GM18502 (cell line): ENCODE data around the gene DCHS2.
A peak's percentile ranks its signal among the peaks of the same experiment; 100 is the strongest.

Experiments used
- ATAC-seq: cut with Tn5 transposase; IDR thresholded peaks from one replicate; pipeline ENCODE4 v1.9.1; 2021; ENCODE audit warnings: mild to moderate bottlenecking; ENCODE audit not compliant: unreplicated experiment, poor library complexity

Gene DCHS2, protein sequence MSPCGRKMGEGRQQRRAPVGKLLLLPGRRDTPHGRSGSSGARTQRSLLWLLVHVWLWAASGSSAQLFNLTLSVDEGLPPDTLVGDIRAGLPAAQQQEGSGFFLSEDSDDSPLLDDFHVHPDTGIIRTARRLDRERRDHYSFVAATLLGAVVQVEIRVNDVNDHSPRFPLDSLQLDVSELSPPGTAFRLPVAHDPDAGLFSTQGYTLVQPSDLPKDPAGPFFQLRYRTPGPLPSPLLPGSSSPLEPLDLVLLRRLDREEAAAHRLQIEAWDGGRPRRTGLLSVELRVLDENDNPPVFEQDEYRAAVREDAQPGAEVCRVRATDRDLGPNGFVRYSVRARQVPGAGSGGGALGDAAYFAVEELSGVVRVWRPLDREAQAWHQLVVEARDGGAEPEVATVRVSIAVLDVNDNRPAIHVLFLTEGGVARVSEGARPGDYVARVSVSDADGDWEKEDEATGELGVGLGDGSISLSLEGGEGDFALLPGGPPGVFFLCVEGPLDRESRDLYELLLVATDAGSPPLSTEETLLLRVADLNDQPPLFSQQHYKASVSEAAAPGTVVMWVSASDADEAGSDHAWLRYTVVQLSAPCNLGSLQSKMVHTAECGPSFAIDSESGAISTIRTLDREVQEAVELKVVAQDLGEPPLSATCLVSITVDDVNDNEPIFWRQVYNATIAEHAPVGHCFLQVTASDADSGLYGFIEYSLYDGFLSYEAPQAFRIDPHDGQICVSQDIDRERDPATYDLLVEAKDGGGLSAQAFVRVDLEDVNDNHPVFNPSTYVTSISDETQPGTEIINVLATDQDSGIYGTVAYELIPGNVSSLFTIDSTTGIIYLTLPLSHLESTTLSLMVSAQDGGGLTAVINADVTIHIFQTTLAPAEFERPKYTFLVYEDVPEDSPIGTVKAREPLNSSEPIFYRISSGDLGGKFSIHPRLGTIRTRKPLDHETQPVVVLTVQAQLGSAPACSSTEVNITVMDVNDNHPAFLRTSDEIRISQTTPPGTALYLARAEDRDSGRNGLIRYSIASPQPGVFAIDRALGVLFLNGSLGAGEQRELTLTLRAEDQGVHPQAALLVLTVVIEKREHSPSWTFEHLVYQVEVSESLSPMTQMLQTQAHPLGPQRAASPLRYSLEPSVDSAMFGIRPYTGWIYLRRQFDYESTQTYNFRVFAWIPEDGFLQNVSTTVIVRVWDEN (N-terminal part only)

DNA sequence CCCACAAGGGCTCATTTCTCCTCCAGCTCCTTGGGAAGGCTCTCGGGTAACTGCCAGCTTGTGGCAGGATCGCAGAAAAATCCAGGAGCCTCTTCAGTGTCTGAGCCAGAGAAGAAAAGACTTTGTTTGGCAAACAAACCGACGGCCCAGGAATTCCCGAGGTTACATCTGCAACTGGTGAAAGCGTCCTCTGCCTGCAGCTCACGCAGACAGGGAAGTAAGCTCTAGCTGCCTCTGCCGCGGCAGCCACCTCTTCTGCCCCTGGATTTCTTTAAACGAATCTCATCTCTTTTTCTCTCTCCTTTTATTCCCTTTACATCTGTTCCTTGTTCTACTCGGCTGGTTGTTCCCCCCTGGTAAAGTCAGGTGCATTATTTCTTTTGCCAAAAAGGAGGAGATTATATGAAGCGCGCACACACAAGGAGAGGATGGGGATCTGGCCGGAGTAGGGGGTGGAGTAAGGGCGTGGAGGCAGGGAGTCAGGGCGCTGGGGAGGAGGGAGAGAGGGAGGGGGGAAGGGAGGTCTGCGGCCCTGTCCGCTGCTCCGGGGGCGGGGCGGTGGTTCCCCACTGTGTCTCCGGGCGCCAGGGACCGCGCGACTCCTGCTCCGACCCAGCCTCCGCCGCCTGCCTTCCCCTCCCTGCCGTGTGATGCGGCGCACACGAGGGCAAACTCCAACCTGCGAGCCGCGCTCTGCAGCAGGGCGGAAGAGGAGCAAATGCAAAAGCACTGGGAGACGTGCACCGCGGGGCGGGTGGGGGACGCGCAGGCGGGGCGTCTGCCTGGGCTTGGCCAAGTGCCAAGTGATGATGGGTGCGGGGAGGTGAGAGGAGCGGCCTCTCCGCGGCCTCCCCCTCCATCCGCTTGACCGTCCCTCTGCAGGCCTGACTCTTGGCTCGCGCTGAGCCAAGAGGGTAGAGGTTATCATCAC is at the start of gene DCHS2:
Gene DCHS2 (minus strand): TSS at position 459 of the 931 bp plus-strand sequence. CDS start 444 bp downstream, at position 15.
- peak; percentile 59 for ATAC-seq

DNA sequence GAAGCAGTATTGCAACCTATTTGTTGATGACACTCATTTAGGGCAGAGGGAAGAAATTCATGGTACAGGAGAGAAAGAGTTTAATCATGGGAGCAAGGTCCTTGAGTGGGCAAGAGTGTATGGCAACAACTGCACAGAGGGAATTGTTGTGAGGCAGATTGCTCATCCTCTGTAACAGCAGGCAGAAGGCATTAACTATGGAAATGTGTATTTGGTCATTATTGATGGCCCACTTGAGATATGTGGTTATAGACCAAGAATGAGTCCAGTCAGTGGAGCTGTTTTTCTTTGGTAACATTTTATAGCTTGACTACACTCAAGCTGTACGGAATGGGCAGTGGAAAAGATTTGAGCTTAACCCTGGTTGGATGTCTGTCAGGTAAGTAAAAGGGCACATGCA is 42.7 kb upstream of the DCHS2 start:
- no peak for ATAC-seq

DNA sequence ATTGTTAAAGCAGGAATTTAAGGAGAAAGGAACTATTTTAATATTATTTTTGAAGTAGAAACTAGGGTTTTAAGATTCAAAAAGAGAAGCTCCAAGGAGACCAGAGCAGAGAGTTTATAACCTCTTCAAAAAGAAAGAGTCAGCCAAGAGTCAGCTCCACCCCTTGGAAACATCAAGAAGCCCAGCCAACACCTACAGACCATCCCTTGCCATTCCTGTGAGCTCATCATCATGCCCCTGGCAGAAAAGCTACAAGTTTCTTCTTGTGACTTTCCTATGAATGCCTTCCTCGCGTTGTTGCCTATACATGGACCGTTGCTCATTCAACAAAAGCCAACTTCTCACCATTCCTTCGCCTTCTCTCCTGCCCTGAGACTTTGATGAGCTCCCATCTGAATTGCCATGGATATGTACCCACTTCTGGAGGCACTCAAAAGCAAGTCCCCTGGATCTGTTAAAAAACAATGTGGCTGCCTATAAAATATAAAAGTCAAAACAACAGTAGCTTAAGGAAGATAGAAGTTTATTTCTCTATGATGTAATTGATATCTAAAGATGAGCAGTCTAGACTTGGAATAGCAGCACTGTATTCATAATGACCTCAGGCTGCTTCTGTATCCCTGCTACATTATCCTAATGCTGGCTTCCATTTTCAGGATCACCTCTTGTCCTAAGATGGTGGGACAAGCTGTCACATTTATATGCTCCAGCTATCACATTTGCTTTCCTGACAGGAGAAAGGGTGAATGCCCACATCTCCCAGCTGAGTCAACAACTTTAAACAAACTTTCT is 38.3 kb upstream of the DCHS2 start:
- no peak for ATAC-seq

DNA sequence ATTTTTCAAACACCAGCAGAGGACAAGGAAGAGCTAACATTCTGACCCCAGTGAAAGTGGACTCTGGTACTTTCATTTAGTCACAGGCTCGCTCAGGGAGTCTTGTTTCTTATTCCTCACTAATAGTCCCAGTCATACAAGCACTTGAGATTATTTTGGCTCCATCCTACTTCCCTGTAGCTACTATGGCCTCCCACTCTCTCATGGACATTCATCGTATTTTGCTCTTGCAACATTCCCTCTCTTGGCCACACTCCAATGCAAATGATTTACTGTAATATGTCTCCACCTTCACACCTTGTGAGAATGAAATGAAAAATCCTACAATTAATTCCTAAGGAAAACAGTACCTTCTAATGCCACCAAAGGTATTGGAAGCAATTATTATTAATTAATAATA is 37.3 kb upstream of the DCHS2 start:
- ATAC-seq: no peak

DNA sequence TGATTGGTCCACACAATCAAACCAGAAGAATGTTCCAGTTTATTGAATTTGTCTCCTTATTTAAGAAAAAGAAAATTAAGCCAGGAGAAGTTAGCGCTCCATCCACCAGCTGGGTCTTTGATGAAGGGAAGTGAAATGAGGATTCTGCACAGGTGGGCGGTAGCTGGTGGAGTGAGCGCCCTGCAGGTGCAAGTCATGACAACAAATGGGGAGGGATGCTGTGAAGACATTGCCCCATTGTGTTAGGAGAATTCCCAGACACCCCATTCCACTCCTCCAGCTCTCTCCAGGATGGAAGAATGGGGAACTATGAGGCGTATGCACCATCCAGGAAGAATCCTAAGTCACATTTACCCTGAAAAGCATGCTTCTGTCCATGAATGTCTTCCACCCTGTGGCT is 35.7 kb upstream of the DCHS2 start:
- ATAC-seq: no peak

DNA sequence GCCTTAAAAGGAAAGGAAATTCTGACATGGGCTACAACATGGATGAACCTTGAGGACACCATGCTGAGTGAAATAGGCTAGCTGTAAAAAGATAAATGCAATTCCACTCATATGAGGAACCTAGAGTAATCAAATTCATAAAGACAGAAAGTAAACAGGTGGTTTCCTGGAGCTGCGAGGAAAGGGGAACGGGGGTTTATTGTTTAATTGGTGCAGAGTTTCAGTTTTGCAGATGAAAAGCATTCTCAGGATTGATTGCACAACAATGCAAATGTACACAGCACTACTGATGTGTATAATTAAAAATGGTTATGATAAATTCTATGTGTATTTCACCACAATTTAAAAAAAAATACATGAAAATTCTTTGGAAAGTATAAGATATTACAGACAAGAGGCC is 34.6 kb upstream of the DCHS2 start:
- peak; percentile 52 for ATAC-seq

DNA sequence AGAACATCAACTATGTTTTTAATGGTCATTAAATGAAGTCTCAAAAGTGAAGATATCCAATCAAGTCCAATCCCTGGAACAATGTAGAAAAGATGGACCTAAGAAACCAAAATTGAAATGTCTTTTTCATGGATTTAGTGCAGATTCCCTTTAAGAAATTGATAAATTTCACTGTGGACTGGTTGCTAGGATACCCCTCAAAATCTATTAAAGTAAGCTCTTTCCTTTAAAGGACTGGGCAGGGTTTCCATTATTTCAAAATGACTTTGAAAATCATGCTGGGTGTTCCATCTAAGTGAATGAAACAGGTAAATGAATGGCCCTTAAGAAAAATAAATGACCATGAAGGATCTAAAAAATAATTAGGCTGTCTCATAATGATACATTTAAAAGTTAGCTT is 30.0 kb upstream of the DCHS2 start:
- ATAC-seq: no peak

DNA sequence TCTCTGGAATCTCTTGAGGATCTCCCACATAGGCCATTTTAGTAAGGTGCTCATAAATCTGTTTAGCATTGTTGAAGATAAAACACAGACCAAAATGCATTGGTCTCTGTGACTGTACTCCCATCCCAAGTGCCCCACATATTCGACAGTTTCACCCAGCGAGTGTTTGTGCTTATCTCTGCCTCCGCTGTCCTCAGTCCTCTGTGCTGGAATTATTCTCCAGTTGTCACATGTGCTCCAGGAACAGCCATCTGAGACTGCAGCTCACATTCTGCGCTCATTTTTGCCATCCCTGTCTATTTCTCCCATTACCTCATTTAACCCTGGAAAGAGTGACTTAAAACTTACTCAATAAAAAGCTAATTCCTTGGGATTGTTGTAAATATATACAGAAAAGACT is 27.6 kb upstream of the DCHS2 start:
- no peak for ATAC-seq

DNA sequence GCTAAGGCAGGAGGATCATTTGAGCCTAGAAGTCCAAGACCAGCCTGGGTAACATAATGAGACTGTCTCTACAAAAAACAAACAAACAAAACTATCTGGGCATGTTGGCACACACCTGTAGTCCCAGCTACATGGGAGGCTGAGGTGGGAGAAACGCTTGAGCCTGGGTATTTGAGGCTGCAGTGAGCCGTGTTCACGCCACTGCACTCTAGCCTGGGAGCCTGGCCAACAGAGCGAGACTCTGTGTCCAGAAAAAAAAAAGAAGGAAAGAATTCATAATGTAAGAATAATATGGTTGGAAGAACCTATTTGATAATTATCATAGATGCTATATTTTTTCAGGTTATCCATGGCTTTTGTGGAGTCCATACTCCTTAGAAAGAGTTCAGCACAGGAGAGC is 26.0 kb upstream of the DCHS2 start:
- no peak for ATAC-seq

DNA sequence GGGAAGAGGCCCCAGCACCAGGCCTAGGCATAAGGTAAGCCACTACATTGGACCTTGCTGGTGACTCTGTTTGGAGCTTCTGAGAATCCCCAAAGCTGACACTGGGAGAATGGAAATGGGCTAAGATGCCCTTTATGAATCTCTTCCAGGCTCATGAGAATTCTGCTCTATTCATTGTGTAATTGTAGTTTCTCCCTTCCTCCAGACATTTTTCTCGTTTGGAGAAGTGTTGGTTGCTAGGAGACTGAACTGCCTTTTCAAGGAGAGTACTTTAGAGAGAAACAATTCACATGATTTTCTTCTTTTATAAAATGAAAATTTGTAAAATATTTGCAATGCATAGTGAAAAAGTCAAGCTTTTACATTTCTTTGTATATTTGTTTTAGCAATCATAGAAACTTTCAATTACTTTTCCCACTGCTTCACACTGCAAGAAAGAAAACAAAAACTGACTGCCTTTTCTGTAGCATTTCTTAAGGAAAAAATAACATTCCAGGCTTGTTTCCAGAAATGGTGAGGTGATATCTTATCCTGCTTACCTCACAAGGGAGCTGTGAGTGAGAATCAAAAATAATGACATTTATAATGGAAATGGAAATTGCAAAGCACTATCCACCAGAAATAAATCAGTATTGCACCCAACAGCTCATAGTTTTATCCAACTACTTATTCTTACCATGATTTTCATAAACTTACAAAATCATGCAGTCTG is 24.9 kb upstream of the DCHS2 start:
- ATAC-seq: no peak

DNA sequence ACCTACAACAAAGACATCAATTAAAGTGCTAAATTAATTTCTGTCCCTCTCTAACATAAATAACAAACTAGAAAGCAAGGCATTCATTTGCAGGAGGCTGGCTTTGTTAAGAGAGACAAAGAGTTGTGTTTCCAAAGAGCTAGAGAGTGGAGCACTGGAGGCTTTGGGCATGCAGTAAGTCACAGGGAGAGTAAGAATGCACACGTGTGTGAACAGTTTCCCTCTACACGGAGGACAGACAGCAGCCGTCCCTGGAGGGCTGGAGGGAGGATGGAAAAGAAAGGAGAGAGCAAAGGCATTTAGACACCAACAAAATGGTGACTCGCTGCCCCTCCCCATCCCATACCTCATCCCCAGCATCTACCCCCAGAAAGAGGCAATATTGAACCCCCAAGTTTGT is 20.4 kb upstream of the DCHS2 start:
- no peak for ATAC-seq

DNA sequence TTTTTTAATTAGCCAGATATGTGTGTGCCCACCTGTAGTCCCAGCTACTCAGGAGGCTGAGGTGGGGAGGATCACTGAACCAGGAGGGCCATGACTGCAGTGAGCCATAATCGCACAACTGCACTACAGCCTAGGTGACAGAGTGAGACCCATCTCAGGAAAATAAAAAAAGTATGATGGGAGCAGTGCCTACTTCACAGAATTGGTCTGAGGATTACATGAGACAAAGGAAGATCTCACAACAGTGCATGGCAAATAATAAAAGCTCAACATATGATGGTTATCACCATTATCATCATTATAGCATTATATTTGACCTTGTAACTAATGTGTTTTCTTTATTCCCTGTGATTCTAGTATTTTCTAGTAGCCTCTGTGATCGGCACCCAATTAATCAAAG is 19.9 kb upstream of the DCHS2 start:
- ATAC-seq: no peak

DNA sequence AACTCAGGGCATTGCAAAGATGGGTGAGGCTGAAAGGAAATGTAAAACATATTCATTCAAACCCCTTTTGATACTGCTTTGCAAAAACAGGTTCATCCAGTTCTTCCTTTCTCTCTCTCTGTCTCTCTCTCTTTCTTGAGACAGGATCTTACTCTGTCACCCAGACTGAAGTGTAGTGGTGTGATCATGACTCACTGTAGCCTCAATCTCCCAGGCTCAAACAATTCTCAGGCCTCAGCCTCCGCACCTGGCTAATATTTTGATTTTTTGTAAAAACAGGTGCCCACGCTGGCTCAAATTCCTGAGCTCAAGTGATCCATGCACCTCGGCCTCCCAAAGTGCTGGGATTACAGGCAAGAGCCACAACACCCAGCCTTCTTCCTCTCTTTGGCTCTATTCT is 15.6 kb upstream of the DCHS2 start:
- no peak for ATAC-seq

DNA sequence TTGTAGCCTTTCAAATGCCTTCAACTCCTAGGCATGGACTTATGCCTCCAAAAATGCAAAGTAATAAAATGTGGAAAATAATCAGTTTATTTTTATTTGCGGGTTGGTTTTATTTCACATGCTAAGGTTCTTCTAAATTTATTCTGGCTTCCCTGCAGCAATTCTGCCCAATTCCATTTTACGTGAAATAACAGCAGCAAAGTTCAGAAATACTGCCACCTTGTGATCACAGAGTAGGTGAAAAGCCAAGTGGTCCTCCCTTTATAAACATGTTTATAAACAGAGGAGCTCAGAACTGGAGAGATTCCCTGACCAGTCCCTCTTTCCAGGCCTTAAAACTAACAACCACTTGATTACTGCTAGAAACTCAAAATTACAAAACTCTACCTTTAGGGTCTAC is 14.7 kb upstream of the DCHS2 start:
- no peak for ATAC-seq

DNA sequence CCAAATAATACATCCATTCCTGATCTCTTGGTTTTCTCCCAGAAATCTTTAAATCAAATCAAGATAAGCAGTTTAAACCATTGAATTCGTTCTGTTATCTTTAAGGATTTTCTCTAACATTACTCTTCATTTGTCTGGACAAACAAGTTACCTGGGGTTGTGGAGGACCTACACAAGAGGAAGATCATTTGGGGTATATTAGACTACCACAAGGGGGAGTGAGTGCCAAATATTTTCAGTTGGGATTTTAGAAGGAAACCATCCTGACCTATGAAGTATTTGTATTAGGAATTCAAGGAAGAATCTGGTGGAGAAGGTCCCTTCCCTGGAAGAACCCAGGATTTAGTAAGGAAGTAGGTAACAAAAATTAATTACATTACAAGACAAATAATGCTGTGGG is 12.0 kb upstream of the DCHS2 start:
- peak; percentile 56 for ATAC-seq

DNA sequence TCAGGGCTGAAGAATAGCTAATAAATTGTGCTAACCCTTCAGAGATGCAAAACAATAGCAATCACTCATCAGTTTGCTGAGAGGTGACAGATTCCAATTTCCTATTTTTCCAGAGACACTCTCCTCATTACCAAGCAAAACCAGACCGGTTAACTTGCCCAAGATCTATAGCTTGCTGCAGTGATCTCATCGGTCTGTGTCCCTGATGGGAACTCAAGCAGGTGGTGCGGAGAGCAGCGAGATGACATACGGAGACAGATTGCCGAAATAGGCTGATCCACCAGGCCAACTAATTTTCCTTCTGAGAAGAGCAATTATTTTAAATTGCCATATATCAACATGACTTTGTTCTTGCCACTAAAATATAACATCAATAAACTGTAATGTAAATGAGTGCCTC is 10.5 kb upstream of the DCHS2 start:
- ATAC-seq: no peak

DNA sequence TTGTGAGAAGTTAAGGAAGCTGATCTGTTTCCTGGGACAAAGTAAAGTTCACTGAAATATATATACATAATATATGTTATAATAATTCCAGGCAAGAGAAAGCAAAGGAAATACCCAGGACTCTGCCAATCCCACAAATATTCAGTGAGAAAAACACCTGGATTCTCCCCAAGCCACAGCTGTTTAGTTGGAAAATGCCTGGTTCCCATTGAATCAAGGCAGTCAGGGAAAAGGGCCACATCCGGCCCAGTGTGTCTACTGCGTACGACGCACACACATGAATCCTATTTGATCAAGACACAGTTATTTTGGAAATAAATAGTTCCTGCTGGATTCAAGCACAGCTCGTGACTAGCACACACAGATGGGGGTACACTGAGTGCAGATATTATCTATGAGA is 6.3 kb upstream of the DCHS2 start:
- ATAC-seq: no peak

DNA sequence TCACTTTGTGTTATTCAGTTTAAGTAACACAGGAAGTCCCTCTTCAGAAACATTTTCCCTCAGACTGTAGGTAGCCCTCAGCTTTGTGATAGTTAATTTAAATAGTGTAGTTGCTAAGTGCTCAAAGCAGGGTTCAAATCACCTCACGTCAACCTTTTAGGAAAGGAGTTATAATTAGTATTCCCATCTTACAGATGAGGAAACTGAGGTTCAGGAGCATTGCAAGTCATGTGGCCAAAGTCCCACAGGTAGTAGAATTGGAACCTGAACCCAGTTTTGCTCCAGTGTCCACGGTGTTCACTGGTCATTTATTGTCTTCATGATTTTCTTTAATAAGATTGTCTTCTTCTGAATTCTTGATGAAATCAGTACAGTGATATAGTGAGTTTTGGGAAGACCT is 4.3 kb upstream of the DCHS2 start:
- ATAC-seq: no peak
